ENCODE results near the gene PCGF1. TPM values are rescaled to one million over a fixed set of nuclear protein-coding genes. Genes with fewer than 3 reads are reported as not detected.
A peak's percentile ranks its signal among the peaks of the same experiment; 100 is the strongest.

Gene PCGF1
- total and polyA plus RNA-seq, 2 of the 13 experiments (the other 11 are each of a cell fraction or from before 2014, with no cell fraction given), result 20.4 to 22.6 TPM

DNA sequence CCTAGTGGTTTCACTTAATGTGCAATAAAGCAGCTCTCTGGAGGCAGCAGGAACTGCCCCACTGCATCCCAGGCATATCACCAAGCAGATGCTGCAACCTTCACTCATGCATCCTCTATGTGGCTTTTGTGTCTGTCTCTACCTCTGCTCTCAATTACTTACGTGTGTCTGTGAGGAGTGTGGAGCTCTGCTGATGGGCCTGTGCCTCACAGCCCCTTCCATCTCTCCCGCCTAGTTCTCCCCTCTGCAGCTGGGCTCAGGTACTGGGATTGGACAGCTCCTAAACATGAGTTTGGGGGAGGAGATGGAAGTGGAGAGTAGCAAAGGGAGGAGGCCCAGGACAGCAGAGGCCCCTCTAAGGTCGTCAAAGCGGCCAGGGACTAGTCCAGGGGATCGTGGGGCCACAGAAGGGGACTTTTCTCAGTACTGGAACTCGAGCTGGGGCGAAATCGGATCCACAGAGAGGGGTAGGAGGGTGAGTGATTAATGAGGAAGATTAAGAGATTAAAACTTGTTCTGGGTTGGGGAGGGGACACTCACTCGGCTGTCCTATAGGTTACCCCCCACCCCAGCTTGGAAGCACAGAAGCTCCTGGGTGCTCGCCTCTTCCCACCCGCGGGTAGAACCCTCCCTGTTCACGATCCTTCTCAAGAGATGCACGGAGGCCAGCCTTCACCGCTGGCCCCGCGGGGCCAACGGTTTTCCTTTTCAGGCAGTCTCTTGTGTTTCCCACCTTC is 6.0 kb downstream of the PCGF1 start (continued):
- TF ChIP-seq, protein P1, sequence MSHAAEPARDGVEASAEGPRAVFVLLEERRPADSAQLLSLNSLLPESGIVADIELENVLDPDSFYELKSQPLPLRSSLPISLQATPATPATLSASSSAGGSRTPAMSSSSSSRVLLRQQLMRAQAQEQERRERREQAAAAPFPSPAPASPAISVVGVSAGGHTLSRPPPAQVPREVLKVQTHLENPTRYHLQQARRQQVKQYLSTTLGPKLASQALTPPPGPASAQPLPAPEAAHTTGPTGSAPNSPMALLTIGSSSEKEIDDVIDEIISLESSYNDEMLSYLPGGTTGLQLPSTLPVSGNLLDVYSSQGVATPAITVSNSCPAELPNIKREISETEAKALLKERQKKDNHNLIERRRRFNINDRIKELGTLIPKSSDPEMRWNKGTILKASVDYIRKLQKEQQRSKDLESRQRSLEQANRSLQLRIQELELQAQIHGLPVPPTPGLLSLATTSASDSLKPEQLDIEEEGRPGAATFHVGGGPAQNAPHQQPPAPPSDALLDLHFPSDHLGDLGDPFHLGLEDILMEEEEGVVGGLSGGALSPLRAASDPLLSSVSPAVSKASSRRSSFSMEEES (CRISPR knock-in tag; IDR thresholded peaks at IDR 0.05), result no peak
- TF ChIP-seq, protein P2, sequence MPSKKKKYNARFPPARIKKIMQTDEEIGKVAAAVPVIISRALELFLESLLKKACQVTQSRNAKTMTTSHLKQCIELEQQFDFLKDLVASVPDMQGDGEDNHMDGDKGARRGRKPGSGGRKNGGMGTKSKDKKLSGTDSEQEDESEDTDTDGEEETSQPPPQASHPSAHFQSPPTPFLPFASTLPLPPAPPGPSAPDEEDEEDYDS (CRISPR knock-in tag; IDR thresholded peaks at IDR 0.05), result no peak
- no peak for TF ChIP-seq NR2F2 (IDR thresholded peaks at IDR 0.05; ENCODE audit: borderline replicate concordance, low read depth)
- TF ChIP-seq, protein P3, sequence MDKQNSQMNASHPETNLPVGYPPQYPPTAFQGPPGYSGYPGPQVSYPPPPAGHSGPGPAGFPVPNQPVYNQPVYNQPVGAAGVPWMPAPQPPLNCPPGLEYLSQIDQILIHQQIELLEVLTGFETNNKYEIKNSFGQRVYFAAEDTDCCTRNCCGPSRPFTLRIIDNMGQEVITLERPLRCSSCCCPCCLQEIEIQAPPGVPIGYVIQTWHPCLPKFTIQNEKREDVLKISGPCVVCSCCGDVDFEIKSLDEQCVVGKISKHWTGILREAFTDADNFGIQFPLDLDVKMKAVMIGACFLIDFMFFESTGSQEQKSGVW (CRISPR knock-in tag; IDR thresholded peaks at IDR 0.05; ENCODE audit: borderline replicate concordance), result no peak
- no peak for TF ChIP-seq ZNF652 (CRISPR knock-in tag; IDR thresholded peaks at IDR 0.05; ENCODE audit: borderline replicate concordance, low read depth)
- 0 out of 2 replicates have a peak, but pooled peaks have one; percentile 31 for TF ChIP-seq GATAD1 (CRISPR knock-in tag; IDR thresholded peaks at IDR 0.05)
- TF ChIP-seq, protein P4, sequence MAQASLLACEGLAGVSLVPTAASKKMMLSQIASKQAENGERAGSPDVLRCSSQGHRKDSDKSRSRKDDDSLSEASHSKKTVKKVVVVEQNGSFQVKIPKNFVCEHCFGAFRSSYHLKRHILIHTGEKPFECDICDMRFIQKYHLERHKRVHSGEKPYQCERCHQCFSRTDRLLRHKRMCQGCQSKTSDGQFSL (CRISPR knock-in tag; IDR thresholded peaks at IDR 0.05), result no peak
- TF ChIP-seq MIER2 (CRISPR knock-in tag; IDR thresholded peaks at IDR 0.05), result 0 out of 2 replicates have a peak, but pooled peaks have one; percentile 49
- no peak for TF ChIP-seq PHB2 (IDR thresholded peaks at IDR 0.05; ENCODE audit: partially characterized antibody)
- TF ChIP-seq GZF1 (CRISPR knock-in tag; IDR thresholded peaks at IDR 0.05), result no peak
- 0 out of 2 replicates have a peak, but pooled peaks have one; percentile 29 for TF ChIP-seq ZMYM4 (CRISPR knock-in tag; IDR thresholded peaks at IDR 0.05)
- no peak for TF ChIP-seq PHF21A (CRISPR knock-in tag; IDR thresholded peaks at IDR 0.05)
- TF ChIP-seq RFXAP (CRISPR knock-in tag; IDR thresholded peaks at IDR 0.05; ENCODE audit: borderline replicate concordance), result no peak
- TF ChIP-seq, protein P5, sequence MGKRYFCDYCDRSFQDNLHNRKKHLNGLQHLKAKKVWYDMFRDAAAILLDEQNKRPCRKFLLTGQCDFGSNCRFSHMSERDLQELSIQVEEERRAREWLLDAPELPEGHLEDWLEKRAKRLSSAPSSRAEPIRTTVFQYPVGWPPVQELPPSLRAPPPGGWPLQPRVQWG (CRISPR knock-in tag; IDR thresholded peaks at IDR 0.05; ENCODE audit: borderline replicate concordance, low read depth), result no peak
- TF ChIP-seq, protein P6, sequence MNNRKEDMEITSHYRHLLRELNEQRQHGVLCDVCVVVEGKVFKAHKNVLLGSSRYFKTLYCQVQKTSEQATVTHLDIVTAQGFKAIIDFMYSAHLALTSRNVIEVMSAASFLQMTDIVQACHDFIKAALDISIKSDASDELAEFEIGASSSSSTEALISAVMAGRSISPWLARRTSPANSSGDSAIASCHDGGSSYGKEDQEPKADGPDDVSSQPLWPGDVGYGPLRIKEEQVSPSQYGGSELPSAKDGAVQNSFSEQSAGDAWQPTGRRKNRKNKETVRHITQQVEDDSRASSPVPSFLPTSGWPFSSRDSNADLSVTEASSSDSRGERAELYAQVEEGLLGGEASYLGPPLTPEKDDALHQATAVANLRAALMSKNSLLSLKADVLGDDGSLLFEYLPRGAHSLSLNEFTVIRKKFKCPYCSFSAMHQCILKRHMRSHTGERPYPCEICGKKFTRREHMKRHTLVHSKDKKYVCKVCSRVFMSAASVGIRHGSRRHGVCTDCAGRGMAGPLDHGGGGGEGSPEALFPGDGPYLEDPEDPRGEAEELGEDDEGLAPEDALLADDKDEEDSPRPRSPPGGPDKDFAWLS (CRISPR knock-in tag; IDR thresholded peaks at IDR 0.05; ENCODE audit: borderline replicate concordance), result 0 out of 2 replicates have a peak, but pooled peaks have one; percentile 5
- TF ChIP-seq ZNF598 (CRISPR knock-in tag; IDR thresholded peaks at IDR 0.05; ENCODE audit: borderline replicate concordance), result 0 out of 2 replicates have a peak, but pooled peaks have one; percentile 42
- TF ChIP-seq, protein P7, sequence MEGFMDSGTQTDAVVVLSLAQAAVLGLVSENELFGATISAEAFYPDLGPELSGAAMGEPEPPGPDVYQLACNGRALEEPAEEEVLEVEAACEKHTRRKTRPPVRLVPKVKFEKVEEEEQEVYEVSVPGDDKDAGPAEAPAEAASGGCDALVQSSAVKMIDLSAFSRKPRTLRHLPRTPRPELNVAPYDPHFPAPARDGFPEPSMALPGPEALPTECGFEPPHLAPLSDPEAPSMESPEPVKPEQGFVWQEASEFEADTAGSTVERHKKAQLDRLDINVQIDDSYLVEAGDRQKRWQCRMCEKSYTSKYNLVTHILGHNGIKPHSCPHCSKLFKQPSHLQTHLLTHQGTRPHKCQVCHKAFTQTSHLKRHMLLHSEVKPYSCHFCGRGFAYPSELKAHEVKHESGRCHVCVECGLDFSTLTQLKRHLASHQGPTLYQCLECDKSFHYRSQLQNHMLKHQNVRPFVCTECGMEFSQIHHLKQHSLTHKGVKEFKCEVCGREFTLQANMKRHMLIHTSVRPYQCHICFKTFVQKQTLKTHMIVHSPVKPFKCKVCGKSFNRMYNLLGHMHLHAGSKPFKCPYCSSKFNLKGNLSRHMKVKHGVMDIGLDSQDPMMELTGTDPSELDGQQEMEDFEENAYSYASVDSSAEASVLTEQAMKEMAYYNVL (CRISPR knock-in tag; IDR thresholded peaks at IDR 0.05; ENCODE audit: borderline replicate concordance), result 0 out of 2 replicates have a peak, but pooled peaks have one; percentile 8
- TF ChIP-seq SOX6 (IDR thresholded peaks at IDR 0.05), result no peak
- no peak for TF ChIP-seq SOX6 (CRISPR knock-in tag; IDR thresholded peaks at IDR 0.05)
- TF ChIP-seq ZC3H4 (CRISPR knock-in tag; IDR thresholded peaks at IDR 0.05; ENCODE audit: borderline replicate concordance), result 0 out of 2 replicates have a peak, but pooled peaks have one; percentile 27
- TF ChIP-seq ZNF724P (CRISPR knock-in tag; IDR thresholded peaks at IDR 0.05; ENCODE audit: borderline replicate concordance), result no peak
- TF ChIP-seq ZC3H13 (CRISPR knock-in tag; IDR thresholded peaks at IDR 0.05), result peak; percentile 70; the same call in 1 of the 2 replicates
- TF ChIP-seq ZNF850 (CRISPR knock-in tag; conservative IDR thresholded peaks at IDR 0.05), result no peak
